Activated CD8-positive, alpha-beta memory T cell treated with anti-CD3 and anti-CD28 coated beads, Interleukin-2, amount 50 U/mL, for 4 hours (primary cell): ENCODE data around the gene SIX2.
A peak's percentile ranks its signal among the peaks of the same experiment; 100 is the strongest.

Experiments used
- DNase-seq: peaks from one replicate; pipeline ENCODE4 v3.0.0-alpha.2; 2020

Gene SIX2

DNA sequence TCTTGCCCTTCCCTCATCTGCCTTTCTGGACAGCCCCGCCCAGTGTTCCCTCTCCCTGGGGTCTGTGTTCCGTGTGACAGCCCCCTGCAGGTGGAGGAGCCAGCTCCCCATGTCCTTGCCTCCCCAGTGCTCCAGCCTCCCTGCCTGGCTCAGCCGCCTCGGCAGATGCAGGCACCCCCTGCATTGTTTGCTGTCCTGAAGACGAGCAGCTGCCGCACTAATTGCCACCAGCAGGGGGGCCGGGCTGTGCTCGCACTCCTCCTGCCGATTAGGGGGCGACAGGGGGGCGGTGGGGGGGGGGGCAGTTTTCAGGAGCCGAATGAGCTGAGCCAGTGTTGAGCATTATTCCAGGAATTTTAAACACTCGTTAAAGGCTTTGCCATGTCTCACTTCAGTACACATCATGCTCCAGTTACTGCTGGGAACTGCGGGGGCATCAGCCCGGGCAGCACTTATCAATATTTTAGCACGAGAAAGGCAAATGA lies 44.5 kb downstream of the SIX2 start:
- no peak for DNase-seq

DNA sequence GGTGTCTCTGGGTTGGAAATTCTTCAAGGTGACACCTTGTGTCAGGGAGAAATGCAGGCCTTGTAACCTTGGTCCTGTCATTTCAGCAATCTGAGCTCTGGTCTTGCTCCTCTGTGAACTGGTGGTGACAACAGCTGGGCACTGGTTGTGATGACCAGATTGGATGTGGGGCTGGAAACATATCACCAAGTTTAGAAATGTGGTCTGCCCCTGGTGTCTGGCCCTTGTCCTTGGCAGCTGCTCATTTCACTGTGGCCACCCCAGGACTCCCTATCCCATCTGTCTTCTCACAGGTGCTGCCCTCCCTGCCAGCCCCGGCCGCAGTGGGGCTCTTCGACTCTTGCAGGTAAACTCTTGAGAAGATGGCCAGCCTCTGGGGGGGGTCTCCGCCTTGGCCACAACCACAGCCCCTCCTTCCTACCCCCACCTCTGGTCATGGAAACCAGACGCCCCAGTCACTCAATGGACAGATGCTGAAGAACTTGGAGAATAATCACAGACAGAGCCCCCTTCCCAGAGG lies 47.0 kb downstream of the SIX2 start:
- no peak for DNase-seq

DNA sequence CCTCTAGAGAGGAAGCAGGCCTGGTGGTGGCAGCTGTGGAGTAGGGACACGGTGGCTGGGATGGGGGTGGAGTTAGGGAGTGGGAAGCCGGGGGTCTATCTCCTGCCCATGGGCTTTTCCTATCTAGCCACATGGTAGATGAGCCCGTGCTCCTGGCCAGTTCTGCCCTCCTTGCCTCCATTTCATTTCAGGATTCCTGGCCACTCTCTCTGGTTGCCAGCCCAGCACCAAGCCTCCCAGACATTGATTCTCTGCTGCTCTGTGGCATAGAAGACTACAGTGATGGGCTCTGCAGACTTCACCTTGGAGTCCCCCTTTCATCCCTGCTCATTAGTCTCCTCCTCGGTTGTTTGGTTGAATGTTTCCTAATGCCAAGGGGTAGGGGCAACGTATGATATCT lies 48.4 kb downstream of the SIX2 start:
- DNase-seq: no peak

DNA sequence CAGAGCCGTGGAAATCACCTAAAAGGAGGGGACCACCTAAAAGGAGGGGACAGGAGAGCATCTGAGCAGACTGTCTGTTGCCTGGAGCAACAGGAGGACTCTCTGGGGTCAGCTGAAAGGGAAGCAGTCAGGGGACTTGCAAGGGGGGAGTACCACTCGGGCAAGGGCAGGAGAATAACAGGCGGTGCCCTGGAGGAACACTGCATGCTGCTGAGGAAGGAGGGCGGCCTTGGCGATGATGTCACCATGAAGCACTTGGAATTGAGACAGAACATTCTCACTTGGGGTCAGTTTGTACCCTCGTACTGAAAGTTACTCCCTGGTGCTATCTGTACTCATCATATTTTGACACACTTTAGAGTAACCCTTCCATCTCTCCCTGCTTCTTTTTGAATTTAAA lies 49.4 kb downstream of the SIX2 start:
- no peak for DNase-seq

DNA sequence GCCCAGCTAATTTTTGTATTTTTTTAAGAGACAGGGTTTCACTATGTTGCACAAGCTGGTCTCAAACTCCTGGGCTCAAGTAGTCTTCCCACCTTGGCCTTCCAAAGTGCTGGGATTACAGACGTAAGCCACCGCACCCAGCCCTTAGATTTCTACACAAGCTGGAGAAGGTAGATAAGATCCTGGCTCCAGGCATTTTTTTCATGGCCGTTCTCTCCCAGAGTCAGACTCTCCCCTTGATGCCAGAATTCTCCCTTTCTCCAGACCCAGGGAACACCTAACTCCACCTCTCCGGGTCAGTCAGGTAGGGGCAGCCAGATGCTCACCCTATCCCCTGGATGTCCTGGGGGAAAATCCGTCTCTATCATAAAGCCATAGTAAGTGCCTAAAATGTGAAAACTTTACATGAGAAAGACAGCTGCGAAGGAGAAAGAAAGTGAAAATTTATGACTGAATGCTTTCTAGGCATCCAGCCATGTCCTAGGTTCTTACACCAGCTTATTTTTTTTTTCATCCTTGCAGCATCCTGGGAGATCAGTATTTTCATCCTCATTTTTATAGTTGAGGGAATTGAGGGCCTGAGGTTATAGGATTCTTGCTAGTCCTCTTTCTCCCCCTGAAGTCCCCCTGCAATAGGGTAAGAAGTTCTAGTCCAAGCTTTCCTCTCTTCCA lies 51.5 kb downstream of the SIX2 start:
- no peak for DNase-seq

DNA sequence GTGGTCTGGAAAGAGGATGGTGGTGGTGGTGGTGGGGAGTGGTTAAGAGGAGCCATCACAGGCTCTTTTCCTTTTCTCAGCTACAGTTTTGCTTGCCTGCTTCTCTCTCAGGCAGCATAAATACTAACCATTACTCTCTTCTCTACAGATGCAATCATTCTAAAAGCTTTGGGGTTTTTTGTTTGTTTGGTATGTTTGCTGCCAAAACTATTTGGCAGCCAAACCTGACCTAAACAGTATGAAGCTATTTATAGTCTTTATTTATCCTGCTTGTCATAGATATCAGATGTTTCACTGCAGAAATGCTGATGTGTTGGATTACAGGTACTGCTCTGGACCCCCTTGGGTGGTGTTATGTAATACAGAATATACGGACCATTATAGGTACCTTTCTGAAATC lies 52.4 kb downstream of the SIX2 start:
- DNase-seq: no peak

DNA sequence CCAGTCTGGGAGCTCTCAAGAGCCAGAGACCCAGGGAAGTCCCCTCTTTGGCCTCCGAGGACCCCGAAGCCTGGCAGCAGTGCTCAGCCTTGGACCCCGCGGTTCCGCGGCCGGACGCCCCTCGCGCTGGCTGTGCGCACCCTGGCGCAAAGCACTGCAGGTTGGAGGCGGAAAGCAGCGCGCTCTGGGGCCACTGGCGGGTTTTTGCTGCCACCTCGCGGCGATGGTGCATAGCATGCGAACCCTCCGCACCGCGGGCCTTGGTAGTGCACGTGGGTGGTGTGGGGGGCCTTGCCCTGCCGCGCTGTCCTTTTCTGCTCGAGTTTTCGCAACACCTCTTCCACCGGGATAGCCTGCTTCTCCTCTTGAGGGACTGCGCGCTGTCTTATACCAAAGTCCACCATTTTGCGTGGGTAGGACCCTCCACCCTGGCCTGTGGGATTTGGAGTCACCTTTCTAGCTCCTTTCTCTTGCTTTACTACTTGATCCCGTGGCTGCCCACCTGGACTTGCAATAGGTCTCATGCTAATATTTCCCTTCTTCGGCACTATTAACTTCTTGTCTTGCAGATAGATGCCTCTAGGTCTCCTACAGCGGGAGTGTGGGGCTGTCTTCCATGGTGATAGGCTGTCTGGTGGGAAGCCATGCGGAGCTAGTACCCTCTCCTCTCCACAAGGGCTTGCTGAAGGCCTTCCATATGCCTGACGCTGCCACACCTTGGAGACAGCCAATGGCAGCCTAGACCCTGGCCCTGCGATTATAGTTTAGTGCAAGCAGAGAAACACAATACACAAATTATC lies 53.5 kb downstream of the SIX2 start:
- peak; percentile 73 for DNase-seq
